Esophagus muscularis mucosa (tissue), 4 donors: ENCODE data around the gene KIAA1210.

Source experiments
- EP300 ChIP-seq: sonication (generic); formaldehyde crosslinking; IDR thresholded peaks from one replicate; pipeline ENCODE4 v1.6.1; 2017; ENCODE audit warnings: antibody characterized with exemption
- POLR2A ChIP-seq: fragments of 450-650 bp; IDR thresholded peaks from one replicate; pipeline ENCODE4 v1.6.1; 2017; ENCODE audit warnings: antibody characterized with exemption, moderate library complexity, mild to moderate bottlenecking, low read depth
- POLR2AphosphoS5 ChIP-seq, 2 donors: sonication (generic); formaldehyde crosslinking; IDR thresholded peaks; one replicate each; pipeline ENCODE4 v1.6.1; 2017; ENCODE audit warnings: antibody characterized with exemption in 2 of 2
- TF ChIP-seq, protein P1 (sequence below), 3 experiments: fragments of 200-600 bp in 2 of 3; fragments of 450-650 bp in 1 of 3; sonication (generic) in 2 of 3; IDR thresholded peaks; one replicate each; pipeline ENCODE4 v1.5.1; 2017 to 2019; ENCODE audit warnings: antibody characterized with exemption in 3 of 3, mild to moderate bottlenecking in 2 of 3, moderate library complexity in 1 of 3

DNA sequence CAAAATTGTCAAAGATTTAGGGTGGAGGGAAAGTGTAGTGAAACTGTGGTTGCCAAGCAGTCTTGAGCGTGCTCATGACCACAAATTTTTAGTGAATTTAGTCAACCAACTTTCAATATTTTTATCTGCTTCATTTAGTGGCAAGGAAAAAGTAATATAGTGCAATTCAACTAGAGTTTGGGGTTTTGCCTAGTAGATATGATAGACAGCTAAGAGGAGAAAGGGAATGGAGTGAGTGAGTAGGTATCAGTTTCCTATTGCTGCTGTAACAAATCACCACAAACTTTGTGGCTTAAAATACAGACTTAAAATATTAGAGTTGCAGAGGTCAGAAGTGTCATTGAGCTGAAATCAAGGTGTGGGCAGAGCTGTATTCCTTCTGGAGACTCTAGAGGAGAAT is 58.5 kb downstream of the KIAA1210 start:
- no peak for TF ChIP-seq POLR2A
- TF ChIP-seq, protein P1, sequence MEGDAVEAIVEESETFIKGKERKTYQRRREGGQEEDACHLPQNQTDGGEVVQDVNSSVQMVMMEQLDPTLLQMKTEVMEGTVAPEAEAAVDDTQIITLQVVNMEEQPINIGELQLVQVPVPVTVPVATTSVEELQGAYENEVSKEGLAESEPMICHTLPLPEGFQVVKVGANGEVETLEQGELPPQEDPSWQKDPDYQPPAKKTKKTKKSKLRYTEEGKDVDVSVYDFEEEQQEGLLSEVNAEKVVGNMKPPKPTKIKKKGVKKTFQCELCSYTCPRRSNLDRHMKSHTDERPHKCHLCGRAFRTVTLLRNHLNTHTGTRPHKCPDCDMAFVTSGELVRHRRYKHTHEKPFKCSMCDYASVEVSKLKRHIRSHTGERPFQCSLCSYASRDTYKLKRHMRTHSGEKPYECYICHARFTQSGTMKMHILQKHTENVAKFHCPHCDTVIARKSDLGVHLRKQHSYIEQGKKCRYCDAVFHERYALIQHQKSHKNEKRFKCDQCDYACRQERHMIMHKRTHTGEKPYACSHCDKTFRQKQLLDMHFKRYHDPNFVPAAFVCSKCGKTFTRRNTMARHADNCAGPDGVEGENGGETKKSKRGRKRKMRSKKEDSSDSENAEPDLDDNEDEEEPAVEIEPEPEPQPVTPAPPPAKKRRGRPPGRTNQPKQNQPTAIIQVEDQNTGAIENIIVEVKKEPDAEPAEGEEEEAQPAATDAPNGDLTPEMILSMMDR (IDR thresholded peaks at IDR 0.05) = no peak
- no peak for TF ChIP-seq POLR2AphosphoS5 (IDR thresholded peaks at IDR 0.05)
- no peak for TF ChIP-seq EP300
